K562 (cell line): ENCODE results near the gene MPPED1.

Experiments used
- CTCF ChIP-seq, 3 experiments: IDR thresholded peaks in 2 of 3; conservative IDR thresholded peaks in 1 of 3; 2 replicates each; pipeline ENCODE4 v1.5.1; 2011 to 2012; ENCODE audit warnings: low read length in 3 of 3, mild to moderate bottlenecking in 3 of 3, control low read depth in 2 of 3, improper control_type of control experiment in 1 of 3, inconsistent platforms in 1 of 3, low read depth in 1 of 3, mixed read lengths in 1 of 3, moderate library complexity in 1 of 3; ENCODE audit not compliant: insufficient read depth in 2 of 3
- TAF1 ChIP-seq: IDR thresholded peaks from 2 replicates; pipeline ENCODE4 v1.6.1; 2011; ENCODE audit warnings: mild to moderate bottlenecking, low read length, moderate library complexity; ENCODE audit not compliant: insufficient read depth, control insufficient read depth, severe bottlenecking; ENCODE audit errors: extremely low read depth
- ZNF655 ChIP-seq: fragments of 250-450 bp; sonication (Bioruptor Pico); IDR thresholded peaks from 2 replicates; pipeline ENCODE4 v1.5.0; 2021

- no peak for TF ChIP-seq TAF1
- TF ChIP-seq CTCF (IDR thresholded peaks at IDR 0.05 in 2 of 3, conservative IDR thresholded peaks at IDR 0.05 in 1 of 3; ENCODE audit: insufficient read depth in 2 of 3, low read depth in 1 of 3, low read length in 3 of 3): no peak
- TF ChIP-seq ZNF655: no peak
Measured at GRCh38 chr22:43424666-43425630, 13.1 kb downstream of the MPPED1 start.
